Iris pigment epithelial cell (primary cell): Measurements from ENCODE around the gene ARHGAP12.
A peak's percentile ranks its signal among the peaks of the same experiment; 100 is the strongest.
"Not testable (repeated sequence)": the region's sequence is repeated elsewhere in the genome, so short reads cannot be mapped to it uniquely, and the experiment has no call there.

Experiments used
- DNase-seq: peaks from one replicate; pipeline ENCODE4 v3.0.0-alpha.2; 2011; ENCODE audit warnings: low read depth

The ARHGAP12 gene

GRCh38 chr10:31928549-31929260, at the start of gene ARHGAP12:
Gene ARHGAP12, minus strand, starts transcription at chr10:31928831. Its CDS starts 19,976 bp downstream, at chr10:31908855.
- peak; percentile 84 for DNase-seq

DNA sequence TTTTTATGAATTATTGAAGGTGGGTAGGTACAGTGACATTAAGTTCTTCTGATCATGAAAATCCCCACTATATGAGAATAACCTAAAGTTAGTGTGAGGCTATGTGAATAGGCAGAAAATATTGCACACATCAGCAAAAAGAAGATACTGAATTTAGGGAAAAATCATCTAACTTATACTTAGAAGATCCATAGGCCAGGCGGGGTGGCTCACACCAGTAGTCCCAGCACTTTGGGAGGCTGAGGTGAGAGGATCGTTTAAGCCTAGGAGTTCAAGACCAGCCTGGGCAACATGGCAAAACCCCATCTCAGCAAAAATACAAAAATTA, 49.5 kb upstream of the ARHGAP12 start:
- DNase-seq, result no peak

DNA sequence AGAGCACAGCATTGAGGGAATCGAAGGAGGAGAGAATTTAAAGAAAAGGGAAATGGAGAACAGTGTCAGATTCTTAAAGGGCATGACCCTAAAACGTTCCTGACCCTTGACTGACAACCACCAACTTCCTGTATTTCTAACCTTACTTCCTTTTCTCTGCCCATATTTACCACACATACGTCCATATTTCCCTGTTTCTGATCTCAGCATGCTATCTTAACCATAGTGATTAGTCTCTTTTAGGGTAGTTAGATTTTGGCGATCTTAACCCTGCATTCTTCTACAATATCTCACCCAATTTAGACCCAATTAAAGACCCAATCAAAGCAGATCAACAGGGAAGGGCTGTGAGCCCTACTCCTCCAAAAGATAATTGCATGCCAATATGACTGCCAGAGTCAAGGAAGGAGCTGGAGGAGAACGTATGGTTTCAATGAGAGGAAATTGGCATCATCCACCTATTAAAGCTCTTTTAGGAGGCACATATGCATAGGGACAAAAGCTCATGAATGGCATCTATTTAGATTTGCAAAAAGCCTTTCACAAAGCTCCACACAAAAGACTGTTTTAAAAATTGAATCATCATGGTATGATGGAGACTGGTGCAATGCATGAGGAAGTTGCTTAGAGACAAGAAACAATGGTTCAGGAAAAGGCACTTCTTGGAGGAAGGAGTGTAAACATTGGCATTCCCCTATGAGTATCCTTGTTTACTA, 49.0 kb upstream of the ARHGAP12 start:
- peak; percentile 58 for DNase-seq

DNA sequence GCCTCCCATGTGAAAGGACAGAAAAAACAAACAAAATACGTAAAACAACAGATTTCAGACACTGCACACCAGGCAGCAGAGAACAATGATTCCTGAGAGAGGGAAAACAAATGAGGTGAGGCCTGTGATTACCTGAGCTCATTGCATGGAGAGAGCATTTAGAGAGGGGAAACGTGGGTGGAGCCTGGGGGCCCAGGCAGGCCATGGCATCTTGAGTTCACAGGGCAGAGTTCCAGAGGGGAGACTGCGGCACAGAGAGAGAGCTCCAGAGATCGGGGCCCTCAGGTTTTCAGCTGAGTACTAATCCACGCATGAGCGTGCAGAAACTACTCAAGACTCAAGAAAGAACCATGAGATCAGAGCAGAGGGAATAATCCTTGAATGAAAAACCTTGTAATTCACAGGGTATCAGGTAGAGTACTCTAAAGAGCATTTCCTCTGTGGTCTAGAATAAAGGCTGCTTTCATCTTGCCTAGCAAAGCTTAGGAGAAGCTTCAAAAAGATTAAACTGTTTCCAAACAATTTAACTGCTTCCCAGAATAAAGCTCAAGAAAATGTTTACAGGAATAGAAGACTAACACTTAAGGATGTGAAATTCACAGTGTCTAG, 46.6 kb upstream of the ARHGAP12 start:
- no peak for DNase-seq

GRCh38 chr10:31974434-31975124, 45.9 kb upstream of the ARHGAP12 start:
- no peak for DNase-seq

DNA sequence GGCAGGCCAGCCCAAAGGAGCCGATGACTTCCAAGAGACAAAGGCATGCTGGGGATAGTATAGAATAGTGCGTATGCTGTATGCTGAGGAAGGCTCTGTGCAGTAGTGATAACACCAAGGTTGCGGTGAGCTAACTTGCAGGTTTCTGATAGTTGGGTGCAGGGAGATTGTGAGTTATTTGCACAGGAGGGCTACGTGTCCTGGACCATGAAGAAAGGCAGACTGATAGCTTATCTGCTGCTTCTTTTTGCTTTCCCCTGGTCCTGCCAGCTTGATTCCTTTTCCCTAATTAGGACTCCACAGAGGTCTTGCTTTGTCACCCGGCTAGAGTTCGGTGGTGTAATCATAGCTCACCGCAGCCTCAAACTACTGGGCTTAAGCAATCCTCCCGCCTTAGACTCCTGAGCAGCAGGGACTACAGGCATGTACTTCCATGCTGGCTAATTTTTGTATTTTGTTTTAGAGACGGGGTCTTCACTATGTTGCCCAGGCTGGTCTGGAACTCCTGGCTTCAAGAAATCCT, 43.9 kb upstream of the ARHGAP12 start:
- DNase-seq, result no peak

DNA sequence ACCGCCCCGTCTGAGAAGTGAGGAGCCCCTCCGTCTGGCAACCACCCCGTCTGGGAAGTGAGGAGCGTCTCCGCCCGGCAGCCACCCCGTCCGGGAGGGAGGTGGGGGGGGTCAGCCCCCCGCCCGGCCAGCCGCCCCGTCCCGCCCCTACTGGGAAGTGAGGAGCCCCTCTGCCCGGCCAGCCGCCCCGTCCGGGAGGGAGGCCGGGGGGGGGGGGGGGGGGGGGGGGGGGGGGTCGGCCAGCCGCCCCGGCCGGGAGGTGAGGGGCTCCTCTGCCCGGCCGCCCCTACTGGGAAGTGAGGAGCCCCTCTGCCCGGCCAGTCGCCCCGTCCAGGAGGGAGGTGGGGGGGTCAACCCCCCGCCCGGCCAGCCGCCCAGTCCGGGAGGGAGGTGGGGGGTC, 41.2 kb upstream of the ARHGAP12 start:
- not testable (repeated sequence) for DNase-seq

GRCh38 chr10:31963589-31963980, 35.0 kb upstream of the ARHGAP12 start:
- DNase-seq, result no peak

DNA sequence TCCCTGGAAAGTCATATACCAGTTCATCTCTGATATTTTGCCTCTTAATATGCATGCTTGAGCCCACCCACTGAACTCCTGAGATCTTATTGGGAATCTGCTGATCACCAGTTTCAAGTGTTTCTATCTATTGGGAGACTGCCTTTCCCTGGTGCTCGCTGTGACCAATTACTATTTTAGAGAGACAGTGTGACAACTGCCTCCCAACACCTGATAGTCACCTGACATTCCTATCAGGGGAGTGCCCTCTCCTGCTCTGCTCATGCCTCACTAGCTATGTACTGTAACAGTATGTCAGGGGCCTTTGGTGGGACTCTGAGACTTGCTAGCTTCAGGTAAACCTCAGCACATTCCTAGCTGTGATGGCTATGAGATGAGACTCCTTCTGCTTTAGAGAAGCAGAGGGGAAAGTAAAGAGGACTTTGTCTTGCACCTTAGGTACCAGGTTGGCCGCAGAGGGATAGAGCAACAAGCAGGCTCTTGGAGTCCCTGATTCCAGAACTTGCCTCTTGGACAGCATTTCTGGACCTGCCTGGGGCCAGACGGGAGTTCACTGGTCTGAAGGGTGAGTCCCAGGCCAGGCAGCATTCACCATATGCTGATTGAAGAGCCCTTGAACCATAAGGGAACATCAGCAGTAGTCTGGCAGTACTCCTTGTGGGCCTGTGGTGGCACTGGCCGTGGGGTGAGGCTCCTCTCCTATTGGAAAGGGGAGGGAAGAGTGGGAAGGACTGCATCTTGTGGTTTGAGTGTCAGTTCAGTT, 34.4 kb upstream of the ARHGAP12 start:
- no peak for DNase-seq

GRCh38 chr10:31961277-31962074, 32.8 kb upstream of the ARHGAP12 start:
- DNase-seq, result peak; percentile 86

- no peak for DNase-seq
Observed at GRCh38 chr10:31959461-31960173, 31.0 kb upstream of the ARHGAP12 start.

GRCh38 chr10:31958856-31959255, 30.2 kb upstream of the ARHGAP12 start:
- no peak for DNase-seq

DNA sequence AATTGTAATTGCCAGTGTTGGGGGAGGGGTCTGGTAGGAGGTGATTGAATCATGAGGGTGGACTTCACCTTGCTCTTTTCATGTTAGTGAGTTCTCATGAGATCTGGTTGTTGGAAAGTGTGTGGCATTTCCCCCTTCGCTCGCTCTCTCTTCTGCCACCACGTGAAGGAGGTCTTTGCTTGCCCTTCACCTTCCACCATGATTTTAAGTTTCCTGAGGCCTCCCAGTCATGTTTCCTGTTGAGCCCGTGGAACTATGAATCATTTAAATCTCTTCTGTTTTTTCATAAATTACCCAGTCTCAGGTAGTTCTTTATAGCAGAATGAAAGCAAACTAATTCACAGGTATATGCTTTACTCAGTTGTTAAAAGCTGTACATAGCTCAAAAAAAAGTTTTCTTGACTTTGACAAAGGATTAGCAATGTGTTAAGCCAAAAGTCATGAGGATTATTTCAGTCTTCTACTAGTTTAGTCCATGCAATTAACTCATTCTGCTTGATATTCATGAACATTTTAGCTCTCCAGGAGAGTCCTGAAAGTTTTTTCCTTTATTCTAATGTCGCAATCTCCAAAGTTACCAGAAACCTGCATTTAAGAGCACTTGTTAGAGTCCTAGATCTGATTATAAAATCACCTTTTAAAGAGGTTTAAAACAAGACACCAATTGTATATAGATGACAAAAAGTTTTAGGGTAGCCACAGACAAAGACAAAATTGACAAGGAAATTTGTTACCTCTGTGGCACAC, 27.7 kb upstream of the ARHGAP12 start:
- no peak for DNase-seq

GRCh38 chr10:31954410-31955191, 26.0 kb upstream of the ARHGAP12 start:
- DNase-seq, result no peak

DNA sequence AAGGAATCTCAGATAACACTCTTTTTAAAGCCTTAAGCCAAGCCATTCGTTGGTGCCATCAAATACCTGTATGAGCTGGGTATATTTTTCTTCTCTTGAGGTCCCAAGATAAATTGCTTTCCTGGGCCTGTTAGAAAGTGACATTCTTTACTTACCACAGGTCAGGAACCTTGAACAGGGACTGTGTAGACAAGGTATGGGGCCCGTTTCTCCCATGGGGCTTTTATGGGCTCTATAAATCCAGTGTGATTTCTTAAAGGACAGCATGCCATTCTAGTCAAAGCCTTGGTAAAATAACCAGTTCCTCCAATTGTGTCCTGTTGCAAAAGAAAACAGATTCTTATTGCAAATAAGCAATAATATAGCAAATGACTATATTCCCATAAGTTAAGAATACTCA, 24.8 kb upstream of the ARHGAP12 start:
- no peak for DNase-seq

DNA sequence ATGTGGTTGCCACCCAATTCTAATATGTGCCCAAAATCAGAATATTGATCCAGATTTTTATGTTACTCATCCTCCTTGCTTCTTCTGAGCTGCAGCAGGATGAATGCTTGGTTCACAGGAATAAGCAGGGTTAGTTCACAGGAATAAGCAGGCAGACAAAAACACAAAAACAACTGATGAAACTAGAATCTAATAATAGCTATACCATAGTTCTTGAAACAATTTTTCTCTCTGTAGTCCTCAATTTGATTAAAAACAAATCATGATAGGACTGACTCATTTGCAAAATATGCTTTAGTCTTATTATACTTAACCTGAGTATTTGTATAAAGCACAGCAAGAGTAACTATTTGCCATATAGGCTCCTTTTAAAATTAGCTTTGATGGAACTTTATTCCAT, 24.4 kb upstream of the ARHGAP12 start:
- DNase-seq, result peak; percentile 59

DNA sequence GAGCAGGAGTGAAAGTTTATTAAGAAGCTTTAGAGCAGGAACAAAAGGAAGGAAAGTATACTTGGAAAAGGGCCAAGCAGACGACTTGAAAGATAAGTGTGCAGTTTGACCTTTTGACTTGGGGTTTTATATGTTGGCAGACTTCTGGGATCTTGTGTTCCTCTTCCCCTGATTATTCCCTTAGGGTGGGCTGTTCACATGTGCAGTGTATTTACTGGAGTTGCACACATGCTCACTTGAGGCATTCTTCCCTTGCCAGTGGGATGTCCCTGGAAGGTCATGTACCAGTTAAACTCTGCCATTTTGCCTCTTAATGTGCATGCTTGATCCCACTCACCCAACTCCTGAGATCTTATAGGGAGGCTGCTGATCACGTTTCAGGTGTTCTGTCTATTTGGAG, 23.4 kb upstream of the ARHGAP12 start:
- DNase-seq, result no peak

DNA sequence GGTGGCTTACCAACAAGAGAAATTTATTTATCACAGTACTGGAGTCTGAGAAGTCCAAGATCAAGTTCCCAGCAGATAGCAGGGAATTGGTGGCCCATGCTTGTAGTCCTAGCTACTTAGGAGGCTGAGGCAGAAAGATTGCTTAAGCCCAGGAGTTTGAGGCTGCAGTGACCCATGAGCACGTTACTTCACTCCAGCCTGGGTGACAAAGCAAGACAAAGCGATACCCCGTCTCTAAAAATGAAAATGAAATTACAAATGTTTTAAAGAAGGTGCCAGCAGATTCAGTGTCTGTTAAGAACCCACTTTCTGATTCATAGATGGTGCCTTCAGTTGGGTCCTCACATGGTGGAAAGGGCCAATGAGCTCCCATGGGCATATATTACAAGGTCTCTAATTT, 20.6 kb upstream of the ARHGAP12 start:
- DNase-seq, result no peak

- no peak for DNase-seq
Observed at GRCh38 chr10:31948021-31948420, 19.4 kb upstream of the ARHGAP12 start.
